H1 (cell line): ENCODE measurements around the gene COPZ1. TPM values are rescaled to one million over a fixed set of nuclear protein-coding genes. Genes with fewer than 3 reads are reported as not detected.
"Not testable (repeated sequence)": the region's sequence is repeated elsewhere in the genome, so short reads cannot be mapped to it uniquely, and the experiment has no call there.

Source experiments
- CTCF ChIA-PET: fragments of 300-600 bp; sonication (Branson Sonifier 250); formaldehyde crosslinking; loops from one replicate; lab custom pipeline; 2021; ENCODE audit not compliant: partially characterized antibody; lab: Charles Lee
- POLR2A ChIA-PET: fragments of 300-600 bp; sonication (Branson Sonifier 250); formaldehyde crosslinking; loops from one replicate; lab custom pipeline; 2021; ENCODE audit warnings: inconsistent platforms; ENCODE audit not compliant: partially characterized antibody; lab: Charles Lee
- DNase-seq, 2 experiments: peaks; one replicate each; pipeline versions ENCODE4 v3.0.0 to v3.0.0-alpha.2; 2010 to 2022; ENCODE audit warnings: low spot score in 2 of 2, low read depth in 1 of 2, mixed read lengths in 1 of 2
- FAIRE-seq: peaks from 2 replicates; lab custom pipeline; 2011; peaks lifted over from hg19 to GRCh38; lab: Jason Lieb, UNC
- H2AFZ ChIP-seq: 2 replicates; pipeline ENCODE4 v1.8.1; 2012; ENCODE audit warnings: low read length, inconsistent platforms
- H2AK5ac ChIP-seq: 2 replicates; pipeline ENCODE4 v1.6.1; 2013; ENCODE audit warnings: low read depth, low read length
- H2BK120ac ChIP-seq: replicated peaks from 2 replicates; pipeline ENCODE3; 2013; ENCODE audit warnings: low read depth, low read length, inconsistent platforms
- H2BK12ac ChIP-seq: 2 replicates; pipeline ENCODE4 v1.6.1; 2013; ENCODE audit warnings: low read depth, low read length
- H2BK15ac ChIP-seq: 2 replicates; pipeline ENCODE4 v1.6.1; 2013; ENCODE audit warnings: low read length
- H2BK20ac ChIP-seq: 2 replicates; pipeline ENCODE4 v1.6.1; 2013; ENCODE audit warnings: low read length
- H2BK5ac ChIP-seq: 2 replicates; pipeline ENCODE4 v1.6.1; 2013; ENCODE audit warnings: low read depth, low read length
- H3K14ac ChIP-seq: 2 replicates; pipeline ENCODE4 v1.6.1; 2013; ENCODE audit warnings: inconsistent platforms; ENCODE audit not compliant: insufficient read length
- H3K18ac ChIP-seq: 2 replicates; pipeline ENCODE4 v1.6.1; 2013; ENCODE audit warnings: low read length; ENCODE audit errors: extremely low read depth
- H3K23ac ChIP-seq: 2 replicates; pipeline ENCODE4 v1.6.1; 2013; ENCODE audit warnings: inconsistent platforms; ENCODE audit not compliant: insufficient read length
- H3K23me2 ChIP-seq: 2 replicates; pipeline ENCODE4 v1.6.1; 2013; ENCODE audit warnings: low read depth, low read length
- H3K27ac ChIP-seq: 2 replicates; pipeline ENCODE4 v1.6.1; 2011; ENCODE audit warnings: low read depth, low read length, inconsistent platforms
- H3K27me3 ChIP-seq, 4 experiments: replicated peaks in 1 of 4; 1 replicate in 1 of 4; 2 replicates in 3 of 4; pipeline versions ENCODE4 v1.6.1 to v1.8.1; 2011 to 2013; ENCODE audit warnings: low read length in 3 of 4, mild to moderate bottlenecking in 3 of 4, inconsistent platforms in 2 of 4, mixed read lengths in 2 of 4, moderate library complexity in 1 of 4; ENCODE audit not compliant: control insufficient read depth in 3 of 4, insufficient read depth in 3 of 4; ENCODE audit errors: extremely low read depth in 1 of 4
- H3K36me3 ChIP-seq, 4 experiments: 2 replicates each; pipeline versions ENCODE4 v1.6.1 to v1.8.1; 2011 to 2013; ENCODE audit warnings: mild to moderate bottlenecking in 4 of 4, low read length in 3 of 4, moderate library complexity in 2 of 4, control low read depth in 1 of 4, inconsistent platforms in 1 of 4; ENCODE audit not compliant: insufficient read depth in 4 of 4, control insufficient read depth in 2 of 4
- H3K4ac ChIP-seq: replicated peaks from 2 replicates; pipeline ENCODE3; 2013; ENCODE audit warnings: low read length, low read depth, mixed read lengths, inconsistent platforms; ENCODE audit not compliant: insufficient read length
- H3K4me1 ChIP-seq, 4 experiments: replicated peaks in 1 of 4; 1 replicate in 1 of 4; 2 replicates in 3 of 4; pipeline versions ENCODE4 v1.6.1 to v1.8.1; 2011 to 2013; ENCODE audit warnings: low read length in 3 of 4, inconsistent platforms in 2 of 4, mixed read lengths in 1 of 4; ENCODE audit not compliant: insufficient read depth in 4 of 4, control insufficient read depth in 3 of 4
- H3K4me2 ChIP-seq, 2 experiments: 2 replicates each; pipeline versions ENCODE4 v1.6.1 to v1.8.1; 2011 to 2013; ENCODE audit warnings: low read depth in 2 of 2, low read length in 2 of 2, control low read depth in 1 of 2, inconsistent platforms in 1 of 2, mild to moderate bottlenecking in 1 of 2; ENCODE audit not compliant: insufficient read depth in 1 of 2
- H3K4me3 ChIP-seq, 4 experiments: fragments of 200-600, 300-600 bp in 1 of 4; sonication (generic), shearing (Covaris generic), sonication (Bioruptor Twin) in 1 of 4; 2 replicates each; pipeline versions ENCODE4 v1.5.1 to v1.8.1; 2011 to 2016; ENCODE audit warnings: low read length in 4 of 4, low read depth in 3 of 4, control low read depth in 2 of 4, inconsistent platforms in 2 of 4, mild to moderate bottlenecking in 2 of 4, mixed read lengths in 1 of 4, moderate library complexity in 1 of 4; ENCODE audit not compliant: insufficient read depth in 2 of 4; ENCODE audit errors: extremely low read depth in 1 of 4
- H3K56ac ChIP-seq: replicated peaks from 2 replicates; pipeline ENCODE3; 2013; ENCODE audit warnings: low read depth, mild to moderate bottlenecking, mixed read lengths, low read length, inconsistent platforms; ENCODE audit not compliant: insufficient read length
- H3K79me1 ChIP-seq: 2 replicates; pipeline ENCODE4 v1.6.1; 2013; ENCODE audit warnings: low read depth, low read length, control low read depth
- H3K79me2 ChIP-seq, 2 experiments: 2 replicates each; pipeline versions ENCODE4 v1.6.1 to v1.8.1; 2012 to 2013; ENCODE audit warnings: low read length in 2 of 2, mild to moderate bottlenecking in 2 of 2, inconsistent platforms in 1 of 2; ENCODE audit not compliant: insufficient read depth in 2 of 2, control insufficient read depth in 1 of 2
- H3K9ac ChIP-seq, 4 experiments: replicated peaks in 1 of 4; 1 replicate in 1 of 4; 2 replicates in 3 of 4; pipeline versions ENCODE4 v1.6.1 to v1.8.1; 2011 to 2013; ENCODE audit warnings: low read depth in 3 of 4, low read length in 3 of 4, control low read depth in 2 of 4, mild to moderate bottlenecking in 2 of 4, moderate library complexity in 2 of 4, inconsistent platforms in 1 of 4; ENCODE audit errors: extremely low read depth in 1 of 4
- H3K9me3 ChIP-seq, 2 experiments: 2 replicates each; pipeline versions ENCODE4 v1.6.1 to v1.8.1; 2012 to 2013; ENCODE audit warnings: mild to moderate bottlenecking in 2 of 2, moderate library complexity in 2 of 2, control low read depth in 1 of 2, inconsistent platforms in 1 of 2, low read depth in 1 of 2, low read length in 1 of 2, mixed read lengths in 1 of 2; ENCODE audit not compliant: insufficient read depth in 2 of 2
- H4K20me1 ChIP-seq, 2 experiments: replicated peaks in 1 of 2; 2 replicates each; pipeline versions ENCODE3 to v1.8.1; 2011 to 2013; ENCODE audit warnings: inconsistent platforms in 2 of 2, low read length in 2 of 2, mild to moderate bottlenecking in 1 of 2; ENCODE audit not compliant: insufficient read depth in 2 of 2, control insufficient read depth in 1 of 2
- H4K5ac ChIP-seq: 2 replicates; pipeline ENCODE4 v1.6.1; 2013; ENCODE audit warnings: low read length, low read depth, mixed read lengths, inconsistent platforms; ENCODE audit not compliant: insufficient read length
- H4K8ac ChIP-seq: 2 replicates; pipeline ENCODE4 v1.8.0; 2013; ENCODE audit warnings: mild to moderate bottlenecking, moderate library complexity, low read length, inconsistent platforms; ENCODE audit not compliant: insufficient read depth; ENCODE audit errors: extremely low read depth
- H4K91ac ChIP-seq: replicated peaks from 2 replicates; pipeline ENCODE3; 2013; ENCODE audit warnings: low read length, mixed read lengths, inconsistent platforms; ENCODE audit not compliant: insufficient read length
- BRCA1 ChIP-seq: IDR thresholded peaks from 2 replicates; pipeline ENCODE4 v1.6.1; 2012; ENCODE audit warnings: low read depth, low read length, improper control_type of control experiment
- WGBS, 2 experiments: shearing (Covaris generic) in 1 of 2; methylation state at CpG; one replicate each; pipeline versions ENCODE4 v1.1.6 to v1.1.7; 2013 to 2015; ENCODE audit warnings: low lambda C conversion rate in 2 of 2, mixed read lengths in 2 of 2, inconsistent platforms in 1 of 2, low coverage in 1 of 2, missing lambda C conversion rate in 1 of 2; ENCODE audit not compliant: insufficient replicate concordance in 2 of 2, insufficient coverage in 1 of 2, insufficient read length in 1 of 2; ENCODE audit errors: extremely low coverage in 1 of 2, missing lambda C conversion rate in 1 of 2; 5-methylcytosine and 5-hydroxymethylcytosine counted together
- polyA plus RNA-seq, 7 experiments: library from polyadenylated mRNA; depleted of rRNA in 3 of 7; stranded (reverse) in 5 of 7; unstranded in 2 of 7; fragments of >200 nt in 5 of 7; fragments of 200-250 nt in 2 of 7; gene quantifications; 1 replicate in 5 of 7; 2 replicates in 1 of 7; 4 replicates in 1 of 7; pipeline versions ENCODE4 v1.2.1 to v1.2.3, GENCODE V29; 2011 to 2013; ENCODE audit warnings: missing spikeins in 2 of 7, mixed read lengths in 2 of 7
- total RNA-seq: library from RNA; stranded (reverse); fragmentation: NEBNext Ultra II Directional; extraction: Animal tissue kit (Norgen Biotek cat#: 25700); gene quantifications from 2 replicates; pipeline ENCODE4 v1.2.1, GENCODE V29; 2021

The COPZ1 gene
- total and polyA plus RNA-seq, 2 of the 8 experiments (the other 6 are each of a cell fraction or from before 2014, with no cell fraction given) = 103 to 133 TPM

- no peak for TF ChIP-seq BRCA1
Measured at GRCh38 chr12:54321363-54321762, 3.6 kb upstream of the COPZ1 start (continued).

GRCh38 chr12:54325442-54326109 is 645 bp downstream of the COPZ1 start:
- peak overlapping the region; percentile 83 for H3K27ac ChIP-seq
- H3K79me2 ChIP-seq, H4K20me1 ChIP-seq, H3K36me3 ChIP-seq, H3K9me3 ChIP-seq, H3K23ac ChIP-seq, H4K91ac ChIP-seq, H3K27me3 ChIP-seq, H3K4ac ChIP-seq, H2AK5ac ChIP-seq, FAIRE-seq, H3K14ac ChIP-seq, H3K23me2 ChIP-seq, H3K18ac ChIP-seq, H3K79me1 ChIP-seq, DNase-seq, H2BK15ac ChIP-seq, H2BK20ac ChIP-seq: not testable (repeated sequence)
- peak overlapping the region; percentile 64 to 95 for H3K4me2 ChIP-seq
- POLR2A ChIA-PET = interaction anchor here (0.6 to 16.2 kb wide), 21 partner anchors 8 to 131 kb away, joined by 3 to 166 read pairs (median 4); partner anchors contain the start of genes CBX5, HNRNPA1, ITGA5 and NFE2
- H2BK5ac ChIP-seq = peak overlapping the region; percentile 82; the same call in 1 of the 2 replicates
- H3K4me1 ChIP-seq = peaks cover 0 to 11% (median 4%) of the 10 kb centered on the region in 4 experiments; a peak in 2 of 7 replicates
- peak overlapping the region; percentile 79 to 97 (median 88) for H3K4me3 ChIP-seq
- H4K8ac ChIP-seq = peak overlapping the region; percentile 97; the same call in 1 of the 2 replicates
- H4K5ac ChIP-seq = peak overlapping the region; percentile 74
- WGBS, 2 experiments = 57% methylated on average over 14 of the region's 22 CpGs; no CpG with 5 or more reads in 1 of the 2 experiments
- CTCF ChIA-PET = interaction anchor here (0.6 to 34.6 kb wide), 30 partner anchors 8 to 535 kb away, joined by 3 to 618 read pairs (median 5); partner anchors contain the start of gene NFE2
- H3K56ac ChIP-seq = peak overlapping the region; percentile 43
- peak overlapping the region; percentile 77 to 97 (median 92) for H3K9ac ChIP-seq
- H2BK120ac ChIP-seq = peak overlapping the region; percentile 29
- peak overlapping the region; percentile 53; the same call in 1 of the 2 replicates for H2BK12ac ChIP-seq
- peak overlapping the region; percentile 72; the same call in 1 of the 2 replicates for H2AFZ ChIP-seq
